Brain pericyte (primary cell): ENCODE measurements around the gene NGEF.
"Not testable (repeated sequence)": the region's sequence is repeated elsewhere in the genome, so short reads cannot be mapped to it uniquely, and the experiment has no call there.

Source experiments
- DNase-seq: peaks from one replicate; pipeline ENCODE4 v3.0.0-alpha.2; 2012; ENCODE audit warnings: low read depth, low spot score

Gene NGEF

GRCh38 chr2:232873292-232873908 is 139.7 kb downstream of the NGEF start:
- DNase-seq, result no peak

GRCh38 chr2:232872826-232873225 is 140.2 kb downstream of the NGEF start:
- no peak for DNase-seq

DNA sequence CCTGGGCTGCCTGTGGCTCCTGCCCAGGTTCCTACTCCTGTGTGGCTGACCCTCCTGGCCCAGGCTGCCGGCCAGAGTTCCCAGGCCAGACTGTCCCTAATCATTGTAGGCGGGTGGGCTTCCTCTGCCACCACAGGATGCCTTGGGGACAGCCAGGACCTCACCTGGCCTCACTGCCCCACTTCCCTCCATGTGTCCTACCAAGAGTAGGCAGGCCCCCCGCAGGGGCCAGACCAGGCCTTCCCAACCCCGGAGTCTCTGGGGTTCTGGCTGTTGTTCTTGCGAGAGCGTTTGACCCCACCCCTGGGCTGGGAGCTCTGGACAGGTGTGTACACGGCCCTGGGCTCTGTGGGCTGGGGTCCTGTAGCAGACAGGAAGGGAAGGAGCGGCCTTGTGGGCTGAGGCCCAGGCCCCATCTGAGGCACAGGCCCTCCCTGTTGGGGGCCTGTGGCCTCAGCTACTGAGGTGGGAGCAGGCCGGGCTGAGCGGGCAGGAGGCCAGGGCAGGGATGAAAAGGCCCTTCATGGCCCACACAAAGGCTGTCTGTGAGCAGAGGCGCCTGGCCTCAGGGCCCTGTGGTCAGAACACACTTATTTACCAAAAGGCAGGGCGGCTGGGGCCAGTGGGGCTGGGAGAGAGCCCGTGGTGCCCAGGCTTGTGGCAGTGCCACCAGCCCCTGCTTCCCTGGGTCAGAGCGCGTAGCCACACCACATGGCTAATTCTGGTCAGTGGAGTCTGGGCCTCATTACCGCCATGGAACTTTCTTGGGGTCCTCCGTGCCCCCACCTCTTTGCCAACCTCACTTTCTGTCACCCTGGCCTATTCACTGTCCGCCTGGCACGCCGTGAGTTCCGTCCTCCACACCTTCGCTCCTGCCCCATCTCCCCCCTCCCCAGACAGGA is 141.0 kb downstream of the NGEF start:
- no peak for DNase-seq

DNA sequence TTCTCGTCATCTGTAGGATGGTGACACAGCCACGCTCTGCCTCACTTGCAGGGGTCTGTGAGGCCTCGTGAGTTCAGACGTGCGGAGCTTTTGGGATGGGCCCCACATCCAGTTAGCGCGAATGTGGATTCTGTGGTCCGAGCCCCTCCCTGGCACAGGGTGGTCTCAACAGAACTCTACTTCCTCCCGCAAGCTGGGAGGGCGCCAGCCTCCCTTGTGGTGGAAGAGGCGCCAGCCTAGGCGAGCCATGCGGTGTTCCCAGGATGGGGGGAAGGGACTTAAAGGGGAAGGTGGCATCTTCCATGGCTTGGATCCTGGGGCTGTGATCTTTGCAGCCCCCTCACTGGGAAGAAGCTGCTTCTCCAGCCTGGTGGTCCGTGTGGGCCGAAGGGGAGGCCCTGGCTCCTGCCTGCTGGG is 141.6 kb downstream of the NGEF start:
- no peak for DNase-seq

GRCh38 chr2:232870766-232871371 is 142.2 kb downstream of the NGEF start:
- no peak for DNase-seq

GRCh38 chr2:232870018-232870765 is 142.9 kb downstream of the NGEF start, which contains the start of gene SNORC:
Gene SNORC, plus strand, starts transcription at chr2:232870264. Its CDS starts 78 bp downstream, at chr2:232870342.
- no peak for DNase-seq

GRCh38 chr2:232869138-232870017 is 143.7 kb downstream of the NGEF start:
- no peak for DNase-seq

GRCh38 chr2:232866104-232866503 is 147.0 kb downstream of the NGEF start:
- DNase-seq, result no peak

GRCh38 chr2:232865165-232865564 is 147.9 kb downstream of the NGEF start:
- DNase-seq, result no peak

- no peak for DNase-seq
Measured at GRCh38 chr2:232863996-232864395, 149.1 kb downstream of the NGEF start.

- no peak for DNase-seq
Measured at GRCh38 chr2:232861353-232861752, 151.7 kb downstream of the NGEF start.

DNA sequence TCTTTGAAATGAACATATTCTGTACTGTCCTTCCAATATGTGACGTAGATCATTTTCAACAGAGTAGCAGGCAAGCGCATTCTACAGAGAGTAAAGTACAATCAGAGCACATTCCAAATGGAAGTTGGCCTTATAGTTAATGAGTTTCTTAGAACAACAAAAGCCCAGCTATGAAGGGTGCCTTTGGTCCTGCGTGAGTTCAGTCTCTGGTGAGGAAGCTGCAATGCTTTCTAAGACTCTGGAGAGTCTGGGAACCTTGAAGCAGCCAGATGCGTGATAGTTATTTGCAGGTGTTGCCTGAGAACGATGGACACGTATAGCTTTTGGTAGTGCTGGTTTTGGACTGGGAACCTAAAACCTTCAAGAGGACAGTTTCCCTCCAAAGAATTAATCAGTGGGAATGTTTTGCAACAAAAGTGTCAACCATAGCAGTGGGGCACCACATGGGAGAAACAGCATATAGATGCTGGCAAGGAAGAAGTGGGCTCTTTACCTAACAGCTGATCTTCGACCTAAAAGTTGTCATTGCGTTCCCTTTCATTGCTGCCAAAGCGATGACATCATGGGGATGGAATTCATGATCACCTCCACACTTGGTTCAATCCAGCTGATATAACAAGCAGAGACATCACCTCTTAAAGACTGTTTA is 152.3 kb downstream of the NGEF start:
- DNase-seq, result no peak

- DNase-seq, result no peak
Measured at GRCh38 chr2:232859385-232859916, 153.6 kb downstream of the NGEF start.

DNA sequence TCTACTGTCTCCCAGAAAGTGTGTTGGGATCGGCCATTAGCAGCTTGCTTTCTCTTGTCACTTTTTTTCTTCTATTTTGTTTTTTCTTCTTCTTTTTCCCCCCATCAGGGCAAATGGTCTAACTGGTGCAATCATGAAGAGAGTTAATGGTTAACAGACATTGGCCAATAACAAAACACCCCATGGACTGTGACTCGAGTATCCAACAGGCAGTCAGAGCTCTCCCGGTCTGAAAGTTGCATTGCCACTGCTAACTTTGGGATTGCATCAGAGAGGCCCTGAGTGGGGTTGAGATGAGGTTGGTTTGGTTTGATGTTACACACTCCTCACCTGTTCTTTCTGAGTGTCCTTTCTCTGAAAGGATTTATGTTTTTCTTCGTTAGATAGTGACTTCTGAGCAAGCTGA is 155.9 kb downstream of the NGEF start:
- DNase-seq, result no peak

- DNase-seq, result peak; percentile 17
Measured at GRCh38 chr2:232854082-232854481, 159.0 kb downstream of the NGEF start.

DNA sequence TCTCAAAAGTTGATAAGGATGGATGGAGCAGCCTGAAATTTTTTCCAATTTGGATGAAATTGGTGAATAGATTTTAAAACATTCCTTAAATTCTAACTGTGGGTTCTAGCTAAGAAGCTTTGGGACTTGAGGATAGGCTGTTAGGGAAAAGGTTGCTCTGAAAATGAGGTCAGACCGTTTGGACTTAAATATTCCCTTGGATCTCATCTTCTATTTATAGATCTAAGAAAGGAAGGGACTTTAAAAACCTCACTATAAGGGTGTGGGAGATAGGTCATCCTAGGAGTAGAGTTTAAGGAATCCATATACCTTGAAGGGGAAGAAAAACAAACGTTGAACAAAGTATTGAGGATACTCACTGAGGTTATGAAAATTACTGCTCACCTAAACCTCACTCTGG is 160.4 kb downstream of the NGEF start:
- no peak for DNase-seq

- not testable (repeated sequence) for DNase-seq
Measured at GRCh38 chr2:232852081-232852480, 161.0 kb downstream of the NGEF start.

DNA sequence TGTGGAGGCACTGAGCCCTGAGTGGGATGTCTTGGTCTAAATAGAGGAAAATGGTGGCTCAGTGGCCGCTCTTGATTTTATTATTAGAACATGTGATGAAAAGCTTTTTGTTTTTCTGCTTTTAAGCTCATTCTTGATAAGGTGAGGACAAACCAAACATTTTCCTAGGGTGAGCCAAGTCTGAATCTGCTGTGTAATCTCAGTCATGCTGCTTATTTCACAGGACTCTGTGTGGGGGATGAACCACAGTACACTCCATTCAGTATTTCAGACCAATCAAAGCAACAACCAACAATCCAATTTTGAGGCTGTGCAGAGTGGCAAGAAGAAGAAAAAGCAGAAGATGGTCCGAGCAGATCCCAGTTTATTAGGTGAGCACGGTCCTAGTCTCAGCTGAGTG is 163.0 kb downstream of the NGEF start:
- no peak for DNase-seq

DNA sequence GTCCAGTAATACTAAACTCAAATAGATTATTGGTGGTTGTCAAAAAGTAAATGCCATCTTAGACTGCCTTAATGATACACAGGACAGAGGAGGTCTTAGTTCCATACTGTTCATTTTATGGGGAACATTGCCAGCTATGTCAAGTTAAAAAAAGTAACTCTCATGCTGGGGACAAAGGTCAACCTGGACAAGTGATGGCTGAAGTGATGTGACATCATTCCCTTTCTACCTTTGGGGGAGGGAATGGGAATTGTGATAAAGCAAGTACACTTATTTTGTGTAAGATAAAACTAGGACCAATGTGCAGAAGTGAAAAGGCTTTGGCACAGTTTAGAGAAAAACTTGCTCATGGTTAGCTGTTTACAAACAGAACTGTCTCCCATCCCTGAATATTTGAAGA is 167.0 kb downstream of the NGEF start:
- no peak for DNase-seq

DNA sequence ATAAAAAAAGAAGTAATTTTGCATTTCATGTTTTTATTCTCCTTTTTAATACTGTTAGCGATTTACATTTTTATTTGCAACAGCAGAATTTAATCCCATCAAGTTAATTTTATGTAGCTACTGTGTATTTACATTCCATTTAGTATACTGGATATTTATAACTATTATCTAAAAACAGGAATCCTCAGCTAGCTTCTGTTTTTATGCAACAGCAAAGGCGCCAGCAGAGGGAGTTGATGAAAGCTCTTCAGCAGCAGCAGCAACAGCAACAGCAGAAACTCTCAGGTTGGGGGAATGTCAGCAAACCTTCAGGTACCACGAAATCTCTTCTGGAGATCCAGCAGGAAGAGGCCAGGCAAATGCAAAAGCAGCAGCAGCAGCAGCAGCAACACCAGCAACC is 169.2 kb downstream of the NGEF start:
- no peak for DNase-seq
